ENCODE measurements around the gene HAPLN3.

DNA sequence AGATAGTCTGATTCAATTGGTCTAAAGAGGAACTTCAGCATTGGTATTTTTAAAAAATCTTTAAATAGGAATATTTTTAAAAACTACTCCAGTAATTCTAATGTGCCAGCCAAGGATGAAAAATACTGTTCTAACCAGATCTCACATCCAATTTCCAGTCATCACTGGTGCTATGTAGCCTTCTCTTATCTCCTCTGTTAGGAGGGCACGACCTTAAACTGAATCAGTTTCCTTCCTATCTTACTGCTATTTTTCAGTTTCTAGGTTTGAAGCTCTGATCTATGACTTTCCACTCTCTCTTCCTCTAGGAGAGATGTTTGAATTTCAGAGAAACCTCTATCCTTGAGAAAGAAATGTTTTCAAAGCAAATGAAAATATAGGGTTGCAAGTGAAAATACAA, 31.9 kb downstream of the HAPLN3 start:
- no peak for TF ChIP-seq EP300 (IDR thresholded peaks at IDR 0.05)
- TF ChIP-seq, protein P1, sequence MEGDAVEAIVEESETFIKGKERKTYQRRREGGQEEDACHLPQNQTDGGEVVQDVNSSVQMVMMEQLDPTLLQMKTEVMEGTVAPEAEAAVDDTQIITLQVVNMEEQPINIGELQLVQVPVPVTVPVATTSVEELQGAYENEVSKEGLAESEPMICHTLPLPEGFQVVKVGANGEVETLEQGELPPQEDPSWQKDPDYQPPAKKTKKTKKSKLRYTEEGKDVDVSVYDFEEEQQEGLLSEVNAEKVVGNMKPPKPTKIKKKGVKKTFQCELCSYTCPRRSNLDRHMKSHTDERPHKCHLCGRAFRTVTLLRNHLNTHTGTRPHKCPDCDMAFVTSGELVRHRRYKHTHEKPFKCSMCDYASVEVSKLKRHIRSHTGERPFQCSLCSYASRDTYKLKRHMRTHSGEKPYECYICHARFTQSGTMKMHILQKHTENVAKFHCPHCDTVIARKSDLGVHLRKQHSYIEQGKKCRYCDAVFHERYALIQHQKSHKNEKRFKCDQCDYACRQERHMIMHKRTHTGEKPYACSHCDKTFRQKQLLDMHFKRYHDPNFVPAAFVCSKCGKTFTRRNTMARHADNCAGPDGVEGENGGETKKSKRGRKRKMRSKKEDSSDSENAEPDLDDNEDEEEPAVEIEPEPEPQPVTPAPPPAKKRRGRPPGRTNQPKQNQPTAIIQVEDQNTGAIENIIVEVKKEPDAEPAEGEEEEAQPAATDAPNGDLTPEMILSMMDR (IDR thresholded peaks at IDR 0.05), result no peak

All from tibial nerve (tissue), 4 donors.